HL-60 (cell line): ENCODE results near the gene TTYH2.

Experiments
- CTCF ChIP-seq: IDR thresholded peaks from one replicate; pipeline ENCODE4 v1.5.1; 2011; ENCODE audit warnings: low read length, control low read depth, inconsistent platforms; ENCODE audit not compliant: insufficient read depth
- GABPA ChIP-seq: IDR thresholded peaks from 2 replicates; pipeline ENCODE4 v1.6.1; 2012; ENCODE audit warnings: low read depth
- POLR2AphosphoS5 ChIP-seq: IDR thresholded peaks from 2 replicates; pipeline ENCODE4 v1.6.1; 2012; ENCODE audit warnings: low read depth
- SPI1 ChIP-seq: IDR thresholded peaks from 2 replicates; pipeline ENCODE4 v1.6.1; 2012; ENCODE audit warnings: low read depth, mild to moderate bottlenecking, borderline replicate concordance
- TF ChIP-seq, protein P1 (sequence below): IDR thresholded peaks from 2 replicates; pipeline ENCODE4 v1.6.1; 2012; ENCODE audit warnings: low read depth; ENCODE audit not compliant: insufficient replicate concordance

DNA sequence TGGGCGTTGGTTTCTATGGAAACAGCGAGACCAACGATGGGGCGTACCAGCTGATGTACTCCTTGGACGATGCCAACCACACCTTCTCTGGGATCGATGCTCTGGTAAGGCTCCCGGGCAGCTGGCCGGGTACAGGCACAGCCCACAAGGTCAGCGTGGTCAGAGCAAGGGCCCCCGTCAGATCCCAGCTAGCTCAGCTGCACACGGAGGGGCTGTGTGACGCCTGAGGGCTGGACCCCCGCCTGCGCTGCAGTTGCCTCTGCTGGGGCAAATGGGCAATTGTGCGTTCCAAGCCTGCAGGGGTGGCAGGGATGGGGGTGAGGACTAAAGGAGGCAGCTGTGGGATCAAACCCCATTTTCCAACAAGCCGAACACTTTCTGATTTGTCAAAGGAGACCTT lies 17.5 kb downstream of the TTYH2 start:
- TF ChIP-seq CTCF (no peak), POLR2AphosphoS5 (no peak), SPI1 (no peak), GABPA (no peak)
- TF ChIP-seq, protein P1, sequence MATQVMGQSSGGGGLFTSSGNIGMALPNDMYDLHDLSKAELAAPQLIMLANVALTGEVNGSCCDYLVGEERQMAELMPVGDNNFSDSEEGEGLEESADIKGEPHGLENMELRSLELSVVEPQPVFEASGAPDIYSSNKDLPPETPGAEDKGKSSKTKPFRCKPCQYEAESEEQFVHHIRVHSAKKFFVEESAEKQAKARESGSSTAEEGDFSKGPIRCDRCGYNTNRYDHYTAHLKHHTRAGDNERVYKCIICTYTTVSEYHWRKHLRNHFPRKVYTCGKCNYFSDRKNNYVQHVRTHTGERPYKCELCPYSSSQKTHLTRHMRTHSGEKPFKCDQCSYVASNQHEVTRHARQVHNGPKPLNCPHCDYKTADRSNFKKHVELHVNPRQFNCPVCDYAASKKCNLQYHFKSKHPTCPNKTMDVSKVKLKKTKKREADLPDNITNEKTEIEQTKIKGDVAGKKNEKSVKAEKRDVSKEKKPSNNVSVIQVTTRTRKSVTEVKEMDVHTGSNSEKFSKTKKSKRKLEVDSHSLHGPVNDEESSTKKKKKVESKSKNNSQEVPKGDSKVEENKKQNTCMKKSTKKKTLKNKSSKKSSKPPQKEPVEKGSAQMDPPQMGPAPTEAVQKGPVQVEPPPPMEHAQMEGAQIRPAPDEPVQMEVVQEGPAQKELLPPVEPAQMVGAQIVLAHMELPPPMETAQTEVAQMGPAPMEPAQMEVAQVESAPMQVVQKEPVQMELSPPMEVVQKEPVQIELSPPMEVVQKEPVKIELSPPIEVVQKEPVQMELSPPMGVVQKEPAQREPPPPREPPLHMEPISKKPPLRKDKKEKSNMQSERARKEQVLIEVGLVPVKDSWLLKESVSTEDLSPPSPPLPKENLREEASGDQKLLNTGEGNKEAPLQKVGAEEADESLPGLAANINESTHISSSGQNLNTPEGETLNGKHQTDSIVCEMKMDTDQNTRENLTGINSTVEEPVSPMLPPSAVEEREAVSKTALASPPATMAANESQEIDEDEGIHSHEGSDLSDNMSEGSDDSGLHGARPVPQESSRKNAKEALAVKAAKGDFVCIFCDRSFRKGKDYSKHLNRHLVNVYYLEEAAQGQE, result no peak
